Measurements from ENCODE around the gene POU2F1.

The POU2F1 gene

GRCh38 chr1:167345386-167345733 lies 124.7 kb downstream of the POU2F1 start (continued):
- TF ChIP-seq ZNF174 (tag by site-specific recombination; IDR thresholded peaks at IDR 0.05) (no peak), ZSCAN4 (tag by site-specific recombination; IDR thresholded peaks at IDR 0.05) (no peak), ZNF138 (tag by site-specific recombination; IDR thresholded peaks at IDR 0.05; ENCODE audit: borderline replicate concordance) (no peak), ZNF513 (tag by site-specific recombination; IDR thresholded peaks at IDR 0.05) (no peak), MZF1 (tag by site-specific recombination; IDR thresholded peaks at IDR 0.05; ENCODE audit: borderline replicate concordance) (no peak), PBX3 (CRISPR knock-in tag; IDR thresholded peaks at IDR 0.05) (no peak), ZNF707 (tag by site-specific recombination; IDR thresholded peaks at IDR 0.05) (no peak), ZNF48 (tag by site-specific recombination; IDR thresholded peaks at IDR 0.05) (no peak)

- ChIA-PET CTCF (no interaction called here), POLR2A (no interaction called here)
- Histone ChIP-seq H3K4me1 (ENCODE audit: control insufficient read depth, insufficient read depth, low read length) (peaks cover 6% of the 10 kb centered on the region; the same call in 1 of the 2 replicates), H3K4me3 (ENCODE audit: low read depth, low read length) (no peak overlapping the region), H3K36me3 (ENCODE audit: control insufficient read depth in 2 of 2, insufficient read depth in 1 of 2, low read length in 2 of 2) (no peaks in the 10 kb centered on the region), H3K9me3 (ENCODE audit: control insufficient read depth, insufficient read depth, low read depth, low read length) (no peaks in the 10 kb centered on the region), H3K27ac (ENCODE audit: extremely low read depth, low read depth, low read length) (no peak overlapping the region)
- TF ChIP-seq ZNF302 (tag by site-specific recombination; IDR thresholded peaks at IDR 0.05; ENCODE audit: low read depth) (no peak), ZNF23 (tag by site-specific recombination; IDR thresholded peaks at IDR 0.05; ENCODE audit: borderline replicate concordance) (no peak), ZNF433 (tag by site-specific recombination; IDR thresholded peaks at IDR 0.05; ENCODE audit: low read depth) (no peak), ZBTB6 (tag by site-specific recombination; IDR thresholded peaks at IDR 0.05) (no peak), ZNF157 (tag by site-specific recombination; IDR thresholded peaks at IDR 0.05) (no peak), BCL6B (tag by site-specific recombination; IDR thresholded peaks at IDR 0.05) (no peak), ZSCAN5A (tag by site-specific recombination; IDR thresholded peaks at IDR 0.05) (no peak), ZBTB10 (tag by site-specific recombination; IDR thresholded peaks at IDR 0.05) (no peak), ZNF112 (tag by site-specific recombination; IDR thresholded peaks at IDR 0.05) (no peak), ZNF510 (tag by site-specific recombination; IDR thresholded peaks at IDR 0.05; ENCODE audit: insufficient replicate concordance) (no peak), ZNF184 (tag by site-specific recombination; IDR thresholded peaks at IDR 0.05) (no peak), ZNF529 (tag by site-specific recombination; IDR thresholded peaks at IDR 0.05; ENCODE audit: insufficient replicate concordance) (no peak), ZNF670 (tag by site-specific recombination; IDR thresholded peaks at IDR 0.05; ENCODE audit: low read depth) (no peak), ZNF837 (tag by site-specific recombination; IDR thresholded peaks at IDR 0.05) (no peak), ZNF704 (tag by site-specific recombination; IDR thresholded peaks at IDR 0.05) (no peak), ZNF239 (tag by site-specific recombination; IDR thresholded peaks at IDR 0.05) (no peak), KLF9 (tag by site-specific recombination; IDR thresholded peaks at IDR 0.05; ENCODE audit: low read depth) (no peak), EGR2 (tag by site-specific recombination; IDR thresholded peaks at IDR 0.05; ENCODE audit: low read depth) (no peak)
These were observed 136.6 kb downstream of the POU2F1 start for GRCh38 chr1:167357305-167357704.

All from HEK293 (cell line).